AG09309 (cell line): Measurements from ENCODE around the gene TRIOBP.

Experiments
- DNase-seq: peaks from one replicate; pipeline ENCODE4 v3.0.0-alpha.2; 2010; ENCODE audit warnings: low read depth
- H3K4me3 ChIP-seq: 2 replicates; pipeline ENCODE4 v1.5.1; 2011; ENCODE audit warnings: mild to moderate bottlenecking, low read depth, low read length, moderate library complexity; ENCODE audit not compliant: control insufficient read depth
- CTCF ChIP-seq: IDR thresholded peaks from 2 replicates; pipeline ENCODE4 v1.5.1; 2011; ENCODE audit warnings: mild to moderate bottlenecking, low read depth, low read length, inconsistent platforms; ENCODE audit not compliant: insufficient read depth, control insufficient read depth; ENCODE audit errors: missing control alignments

TRIOBP gene

GRCh38 chr22:37750596-37751162 lies 53.8 kb downstream of the TRIOBP start:
- DNase-seq, result no peak
- no peak for TF ChIP-seq CTCF
- H3K4me3 ChIP-seq, result no peak overlapping the region

- DNase-seq, result no peak
- no peak for TF ChIP-seq CTCF
- H3K4me3 ChIP-seq, result no peak overlapping the region
Measured at GRCh38 chr22:37751449-37752188, 54.8 kb downstream of the TRIOBP start.

GRCh38 chr22:37752189-37753087 lies 55.6 kb downstream of the TRIOBP start:
- peak; percentile 35 for TF ChIP-seq CTCF
- H3K4me3 ChIP-seq, result no peak overlapping the region
- peak; percentile 90 for DNase-seq

- H3K4me3 ChIP-seq, result no peak overlapping the region
- DNase-seq, result no peak
- TF ChIP-seq CTCF, result no peak
Measured at GRCh38 chr22:37753746-37754145, 56.9 kb downstream of the TRIOBP start.

GRCh38 chr22:37757663-37758062 lies 60.8 kb downstream of the TRIOBP start:
- H3K4me3 ChIP-seq, result no peak overlapping the region
- DNase-seq, result no peak
- no peak for TF ChIP-seq CTCF

- no peak for DNase-seq
- TF ChIP-seq CTCF, result no peak
- H3K4me3 ChIP-seq, result no peak overlapping the region
Measured at GRCh38 chr22:37758694-37759093, 61.8 kb downstream of the TRIOBP start.
